ENCODE data around the gene ADAM8. TPM values are rescaled to one million over a fixed set of nuclear protein-coding genes. Genes with fewer than 3 reads are reported as not detected.

Gene ADAM8
- total RNA-seq, 1 experiment from 2014 or later, result 4.2 TPM

DNA sequence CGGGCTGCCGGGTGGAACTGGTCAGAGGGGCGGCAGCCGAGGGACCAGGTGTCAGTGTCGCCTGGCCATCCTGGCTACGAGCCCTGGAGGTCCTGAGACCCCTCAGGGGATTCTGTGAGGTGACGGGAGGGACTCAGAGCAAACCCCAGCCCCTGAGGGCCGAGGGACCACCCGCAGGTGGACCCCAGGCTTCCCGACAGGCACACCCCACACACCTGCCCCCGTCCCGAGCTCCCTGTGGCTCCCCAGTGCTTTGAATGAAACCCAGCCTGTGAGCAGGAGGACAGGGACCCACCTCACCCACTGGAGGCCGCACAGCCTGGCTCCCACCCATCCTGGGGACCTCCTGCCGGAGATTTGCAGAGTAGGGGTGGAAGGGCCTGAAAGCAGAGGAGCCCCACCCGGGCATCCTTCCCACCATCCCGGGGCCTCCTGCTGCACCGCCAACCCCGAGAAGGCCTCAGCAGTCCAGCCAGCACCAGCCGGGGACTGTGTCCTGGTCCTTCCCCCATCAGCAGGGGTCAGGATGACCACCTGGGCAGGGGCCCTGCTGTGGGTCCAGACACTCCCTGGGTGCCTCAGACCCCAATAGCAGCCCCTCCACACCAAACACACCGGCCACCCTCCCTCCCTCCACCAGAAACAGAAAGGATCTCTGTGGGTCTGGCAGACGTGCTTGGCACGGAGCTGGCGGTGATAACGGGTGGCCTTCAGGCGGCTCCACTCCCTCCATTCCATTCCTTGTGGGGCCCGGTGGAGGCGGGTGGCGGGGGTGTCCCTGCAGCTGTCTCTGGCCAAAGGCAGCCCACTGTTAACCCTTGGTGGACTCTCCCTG lies 25.1 kb downstream of the ADAM8 start:
- no peak for DNase-seq (ENCODE audit: low read depth)

GRCh38 chr10:133249975-133250754 lies 26.5 kb downstream of the ADAM8 start:
- no peak for DNase-seq (ENCODE audit: low read depth)

- no peak for DNase-seq (ENCODE audit: low read depth)
These were observed 27.4 kb downstream of the ADAM8 start for GRCh38 chr10:133249094-133249780.

DNA sequence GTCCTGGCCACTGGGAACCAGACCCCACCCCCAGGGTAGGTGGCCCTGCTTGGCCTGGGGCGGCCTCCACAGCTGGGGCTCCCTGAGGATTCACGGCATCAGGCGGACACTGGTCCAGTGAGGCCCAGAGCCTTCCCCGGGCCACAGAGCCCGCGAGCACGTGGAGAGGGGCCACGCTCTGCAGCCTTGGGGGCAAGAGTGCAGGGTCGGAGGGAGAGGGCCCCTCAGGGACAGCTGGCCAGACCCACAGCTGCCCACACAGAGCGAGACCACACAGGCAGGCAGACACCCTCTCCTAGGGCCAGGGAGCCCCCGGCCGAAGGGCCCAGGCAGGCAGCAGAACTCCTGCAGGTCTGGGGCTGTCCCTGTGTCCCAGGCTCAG lies 28.3 kb downstream of the ADAM8 start:
- DNase-seq (ENCODE audit: low read depth), result no peak

- no peak for DNase-seq (ENCODE audit: low read depth)
These were observed 28.9 kb downstream of the ADAM8 start for GRCh38 chr10:133247681-133248333.

GRCh38 chr10:133246236-133246626 lies 30.4 kb downstream of the ADAM8 start:
- no peak for DNase-seq (ENCODE audit: low read depth)

DNA sequence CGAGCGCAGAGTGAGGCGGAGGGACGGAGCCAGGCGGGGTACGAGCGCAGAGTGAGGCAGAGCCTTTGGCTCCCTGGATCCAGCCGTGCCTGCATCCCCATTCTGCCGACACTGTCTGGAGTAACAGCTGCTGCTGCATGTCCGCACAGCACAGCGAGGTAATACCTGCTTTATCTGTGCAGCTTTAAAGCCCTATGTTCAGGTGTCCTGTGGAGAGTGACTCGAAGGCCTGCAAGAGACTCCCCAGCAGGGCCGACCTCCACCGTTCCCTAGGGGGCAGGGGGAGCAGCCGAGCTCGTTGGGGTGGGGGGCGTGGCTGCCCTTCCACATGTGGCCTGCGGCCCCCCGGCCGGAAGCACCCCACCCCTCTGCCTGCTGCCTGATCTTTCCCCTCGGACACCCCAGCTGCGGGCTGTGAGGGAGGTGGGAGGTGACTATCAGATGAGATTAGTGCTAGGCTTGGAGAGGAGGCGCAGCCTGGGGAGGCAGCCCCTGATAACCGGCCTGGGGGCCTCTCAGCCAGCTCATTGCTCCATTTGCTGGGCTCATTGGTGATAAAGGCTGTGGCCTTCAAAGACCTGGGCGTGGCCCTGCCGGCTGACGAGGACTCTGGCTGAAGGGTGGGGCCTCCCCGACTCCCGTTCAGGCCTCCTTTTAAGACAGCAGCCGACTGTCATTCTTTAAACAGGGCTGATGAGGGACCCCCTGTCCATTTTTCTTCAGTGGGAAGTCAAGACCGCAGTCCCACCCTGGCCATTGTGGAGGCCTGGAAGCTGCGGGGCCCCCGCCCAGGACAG lies 31.0 kb downstream of the ADAM8 start:
- DNase-seq (ENCODE audit: low read depth), result no peak

GRCh38 chr10:133243593-133243992 lies 33.1 kb downstream of the ADAM8 start:
- DNase-seq (ENCODE audit: low read depth), result no peak

DNA sequence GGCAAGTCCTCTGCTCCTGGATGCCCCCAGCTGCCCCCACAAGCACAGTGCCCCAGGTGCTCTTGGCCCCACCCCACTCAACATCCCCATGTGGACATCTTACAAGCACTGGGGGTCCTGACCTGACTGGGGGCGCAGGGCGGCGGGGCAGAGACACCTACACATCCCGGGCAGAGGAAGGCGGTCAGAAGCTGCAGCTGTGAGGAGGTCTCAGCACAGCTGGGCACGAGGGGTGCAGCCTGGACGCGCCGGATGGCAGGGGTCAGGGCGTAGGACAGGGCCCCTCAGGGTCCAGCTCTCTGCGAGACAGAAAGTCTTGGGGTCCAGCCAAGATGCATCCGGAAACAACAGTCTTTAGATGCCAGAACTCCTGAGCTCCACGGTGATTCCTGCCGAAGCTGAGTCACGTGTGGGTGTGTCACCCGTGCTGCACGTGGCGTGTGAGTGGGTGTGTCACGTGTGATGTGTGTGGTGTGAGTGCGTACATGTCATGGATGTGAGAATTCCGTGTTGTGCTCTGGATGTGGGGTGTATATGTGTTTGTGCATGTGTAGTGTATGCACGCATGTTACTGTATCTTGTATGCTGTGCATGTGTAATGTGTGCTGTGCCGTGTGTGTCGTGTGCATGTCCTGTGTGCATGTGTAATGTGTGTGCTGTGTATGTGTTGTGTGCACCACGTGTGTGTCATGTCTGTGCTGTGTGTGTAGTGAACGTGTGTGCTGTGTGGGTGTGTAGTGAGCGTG lies 33.9 kb downstream of the ADAM8 start:
- DNase-seq (ENCODE audit: low read depth), result peak; percentile 40

GRCh38 chr10:133241501-133242205 lies 35.0 kb downstream of the ADAM8 start:
- no peak for DNase-seq (ENCODE audit: low read depth)

GRCh38 chr10:133239990-133240389 lies 36.7 kb downstream of the ADAM8 start:
- DNase-seq (ENCODE audit: low read depth), result no peak

GRCh38 chr10:133238466-133238804 lies 38.2 kb downstream of the ADAM8 start:
- DNase-seq (ENCODE audit: low read depth), result no peak

DNA sequence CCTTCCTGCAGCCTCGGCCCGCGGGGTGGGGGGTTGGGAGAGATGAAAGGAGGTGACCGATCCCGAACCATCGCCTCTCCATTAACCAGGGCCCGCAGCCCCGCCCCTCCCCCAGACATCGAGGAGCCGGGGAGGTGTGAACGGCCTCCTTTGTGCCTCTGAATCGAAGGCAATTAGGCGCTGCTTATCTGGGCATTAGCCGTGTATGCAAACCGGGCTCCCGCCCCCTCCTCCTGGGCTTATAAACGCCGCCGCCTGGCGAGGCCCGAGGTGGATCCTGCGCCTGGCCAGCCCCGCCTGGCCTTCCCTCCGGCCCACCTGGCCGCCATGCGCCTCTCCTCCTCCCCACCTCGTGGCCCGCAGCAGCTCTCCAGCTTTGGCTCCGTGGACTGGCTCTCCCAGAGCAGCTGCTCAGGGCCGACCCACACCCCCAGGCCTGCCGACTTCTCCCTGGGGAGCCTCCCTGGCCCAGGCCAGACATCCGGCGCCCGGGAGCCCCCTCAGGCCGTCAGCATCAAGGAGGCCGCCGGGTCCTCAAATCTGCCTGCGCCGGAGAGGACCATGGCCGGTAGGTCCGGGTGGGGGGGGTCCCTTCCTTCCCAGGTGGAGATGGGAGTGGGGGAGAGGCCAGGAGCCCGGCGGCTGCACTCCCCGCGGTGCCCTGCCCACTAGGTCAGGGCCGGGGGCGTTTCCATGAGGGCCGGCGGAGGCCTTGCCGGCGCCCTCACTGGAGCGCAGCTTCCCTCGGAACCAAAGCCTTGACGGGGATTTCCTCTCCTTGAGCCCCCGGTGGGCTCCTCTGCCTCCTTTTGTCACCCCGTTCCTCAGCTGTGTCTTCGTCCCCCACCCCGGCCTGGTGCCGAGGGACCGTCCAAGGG lies 38.8 kb downstream of the ADAM8 start, which contains the start of gene VENTX:
TSS of gene VENTX (plus strand) at position 268 of the 878 bp plus-strand sequence. CDS start at position 328, 60 bp downstream.
- DNase-seq (ENCODE audit: low read depth), result no peak

DNA sequence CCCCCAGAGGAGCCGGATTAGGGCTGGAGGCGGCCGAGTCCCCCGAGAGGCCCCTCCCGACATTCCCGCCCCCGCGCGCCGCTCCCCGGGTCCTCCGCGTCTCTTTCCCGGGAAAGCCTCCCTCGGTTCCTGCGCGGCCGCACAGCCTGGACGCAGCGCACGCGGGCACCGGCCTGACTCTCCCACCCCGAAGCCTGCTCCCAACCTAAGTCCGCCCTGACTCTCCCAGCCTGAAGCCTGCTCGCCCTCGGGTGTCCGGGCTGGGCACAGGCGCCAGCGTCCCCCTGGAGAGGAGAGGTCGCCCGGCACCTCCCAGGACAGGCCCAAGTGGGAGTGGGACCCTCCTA lies 39.5 kb downstream of the ADAM8 start:
- no peak for DNase-seq (ENCODE audit: low read depth)

DNA sequence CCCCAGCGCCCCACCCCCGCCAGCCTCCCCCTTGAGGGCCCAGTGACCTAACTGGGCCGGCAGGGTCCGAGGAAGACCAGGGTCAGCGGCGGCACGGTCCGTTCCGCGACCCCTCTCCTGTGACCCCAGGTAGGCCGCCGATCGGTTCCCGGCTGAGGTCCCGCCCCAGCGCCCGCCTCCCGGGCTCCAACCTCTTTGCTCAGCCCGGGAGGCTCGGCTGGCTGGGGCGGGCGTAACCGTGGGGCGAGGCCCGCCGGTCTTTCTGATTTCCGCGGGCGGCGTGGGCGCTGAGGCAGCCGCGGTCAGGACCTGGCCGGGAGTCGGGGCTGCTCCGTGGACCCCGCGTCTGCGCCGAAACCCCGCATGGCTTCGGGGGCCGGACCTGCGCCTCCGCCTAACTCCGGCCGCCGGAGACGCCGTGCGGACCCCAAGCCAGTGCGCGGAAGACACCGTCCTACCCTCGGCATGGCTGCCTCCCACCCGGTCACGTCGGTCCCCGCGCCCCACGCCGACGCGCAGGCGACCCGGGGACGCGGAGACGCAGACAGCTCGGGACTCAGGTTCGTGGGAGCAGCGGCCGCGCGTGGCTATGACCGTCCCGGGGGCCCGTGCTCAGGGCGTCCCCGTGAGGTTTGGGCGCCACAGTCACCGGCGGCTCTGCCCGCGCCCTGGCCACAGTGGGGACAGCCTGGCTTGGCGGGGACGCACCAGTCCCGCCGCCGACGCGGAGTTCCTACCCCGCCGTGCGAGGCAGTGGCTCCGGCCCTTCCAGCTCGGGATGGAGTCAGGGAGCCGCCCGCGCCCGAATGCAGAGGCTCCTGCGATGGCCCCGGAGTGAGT lies 40.0 kb downstream of the ADAM8 start:
- DNase-seq (ENCODE audit: low read depth), result no peak

- no peak for DNase-seq (ENCODE audit: low read depth)
These were observed 40.7 kb downstream of the ADAM8 start for GRCh38 chr10:133235932-133236331.

- DNase-seq (ENCODE audit: low read depth), result no peak
These were observed 41.3 kb downstream of the ADAM8 start for GRCh38 chr10:133235265-133235855.

Measured in HT1080 (cell line).